Muscle layer of colon (tissue), 2 donors: ENCODE data around the gene DDX1.
"Not testable (repeated sequence)": the region's sequence is repeated elsewhere in the genome, so short reads cannot be mapped to it uniquely, and the experiment has no call there.

Source experiments
- H3K27ac ChIP-seq: one replicate; pipeline ENCODE4 v1.7.0; 2013; ENCODE audit warnings: low read depth, mild to moderate bottlenecking, low read length, moderate library complexity
- H3K27me3 ChIP-seq, 2 donors: one replicate each; pipeline ENCODE4 v1.7.0; 2013; ENCODE audit warnings: low read length in 2 of 2, mild to moderate bottlenecking in 2 of 2; ENCODE audit not compliant: insufficient read depth in 2 of 2, control insufficient read depth in 1 of 2
- H3K36me3 ChIP-seq: one replicate; pipeline ENCODE4 v1.7.0; 2013; ENCODE audit warnings: mild to moderate bottlenecking, low read length; ENCODE audit not compliant: insufficient read depth
- H3K4me1 ChIP-seq: one replicate; pipeline ENCODE4 v1.7.0; 2013; ENCODE audit warnings: mild to moderate bottlenecking, low read length; ENCODE audit not compliant: insufficient read depth
- H3K4me3 ChIP-seq, 2 donors: one replicate each; pipeline ENCODE4 v1.7.0; 2013; ENCODE audit warnings: low read length in 2 of 2, low read depth in 1 of 2, mild to moderate bottlenecking in 1 of 2, moderate library complexity in 1 of 2
- H3K9ac ChIP-seq: one replicate; pipeline ENCODE4 v1.7.0; 2013; ENCODE audit warnings: low read length
- H3K9me3 ChIP-seq: one replicate; pipeline ENCODE4 v1.7.0; 2013; ENCODE audit warnings: mild to moderate bottlenecking, low read length
- donor health status: abdominal sarcoma.
- donor health status: Adenocarcinoma of cecum.

The DDX1 gene

DNA sequence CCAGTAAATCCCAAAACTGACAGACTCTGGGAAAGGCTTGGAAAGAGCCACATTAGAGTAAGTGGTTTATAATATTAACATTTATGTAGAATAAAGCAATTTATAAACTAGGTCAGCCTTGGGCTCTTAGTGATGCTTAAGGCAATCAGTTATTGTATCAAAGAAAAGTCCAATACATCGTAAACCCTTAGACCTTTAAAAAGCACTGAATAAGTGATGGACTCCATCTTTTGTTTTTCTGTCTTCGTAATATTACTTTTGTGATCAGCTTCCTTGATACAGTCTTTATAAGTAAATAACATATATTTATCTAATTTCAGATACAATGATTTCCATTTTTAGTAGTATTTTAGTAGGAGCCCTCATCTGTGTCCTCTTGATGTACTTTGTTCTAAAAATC, 28.7 kb downstream of the DDX1 start:
- no peaks in the 10 kb centered on the region for H3K9me3 ChIP-seq
- H3K27me3 ChIP-seq, result no peaks in the 10 kb centered on the region
- H3K9ac ChIP-seq, result no peak overlapping the region
- H3K4me3 ChIP-seq, result no peak overlapping the region
- no peaks in the 10 kb centered on the region for H3K4me1 ChIP-seq
- no peak overlapping the region for H3K27ac ChIP-seq
- H3K36me3 ChIP-seq, result peaks cover 46% of the 10 kb centered on the region

DNA sequence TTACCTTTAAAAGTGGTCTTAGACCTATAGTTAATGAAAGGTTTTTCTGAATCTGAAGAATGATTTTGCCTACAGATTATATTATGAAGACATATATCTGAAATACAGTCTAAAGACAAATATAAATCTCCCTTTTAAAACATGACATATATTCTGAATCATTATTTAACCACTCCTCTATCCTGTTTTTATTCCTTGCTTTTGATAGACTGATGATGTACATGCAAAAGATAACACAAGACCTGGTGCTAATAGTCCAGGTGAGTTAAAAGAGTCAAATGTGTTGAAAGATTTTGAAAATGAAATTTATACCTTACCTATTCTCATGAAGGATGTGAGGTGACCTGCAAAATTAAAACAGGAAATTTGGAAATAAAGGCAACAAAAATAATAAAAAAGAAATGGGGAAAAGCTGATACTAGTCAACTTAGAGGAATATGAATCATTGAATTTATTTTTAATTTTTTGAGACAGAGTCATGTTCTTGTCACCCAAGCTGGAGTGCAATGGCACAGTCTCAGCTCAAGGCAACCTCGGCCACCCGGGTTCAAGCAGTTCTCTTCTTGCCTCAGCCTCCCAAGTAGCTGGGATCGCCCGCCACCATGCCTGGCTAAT, 29.3 kb downstream of the DDX1 start:
- Histone ChIP-seq H3K9ac (no peak overlapping the region), H3K9me3 (no peaks in the 10 kb centered on the region), H3K4me1 (no peaks in the 10 kb centered on the region), H3K36me3 (peaks cover 44% of the 10 kb centered on the region), H3K4me3 (no peak overlapping the region), H3K27ac (no peak overlapping the region), H3K27me3 (no peaks in the 10 kb centered on the region)

DNA sequence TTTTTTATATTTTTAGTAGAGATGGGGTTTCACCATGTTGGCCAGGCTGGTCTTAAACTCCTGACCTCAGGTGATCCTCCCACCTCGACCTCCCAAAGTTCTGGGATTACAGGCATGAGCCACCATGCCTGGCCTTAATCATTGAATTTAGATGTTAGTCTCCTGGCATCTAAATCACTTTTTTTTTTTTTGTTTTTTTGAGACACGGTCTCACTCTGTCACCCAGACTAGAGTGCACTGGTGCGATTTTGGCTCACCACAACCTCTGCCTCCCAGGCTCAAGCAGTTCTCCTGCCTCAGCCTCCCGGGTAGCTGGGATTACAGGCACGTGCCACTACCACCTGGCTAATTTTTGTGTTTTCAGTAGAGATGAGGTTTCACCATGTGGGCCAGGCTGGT, 29.8 kb downstream of the DDX1 start:
- H3K9ac ChIP-seq, H3K27me3 ChIP-seq, H3K4me3 ChIP-seq, H3K27ac ChIP-seq, H3K9me3 ChIP-seq, H3K4me1 ChIP-seq: not testable (repeated sequence)
- H3K36me3 ChIP-seq, result peaks cover 46% of the 10 kb centered on the region

DNA sequence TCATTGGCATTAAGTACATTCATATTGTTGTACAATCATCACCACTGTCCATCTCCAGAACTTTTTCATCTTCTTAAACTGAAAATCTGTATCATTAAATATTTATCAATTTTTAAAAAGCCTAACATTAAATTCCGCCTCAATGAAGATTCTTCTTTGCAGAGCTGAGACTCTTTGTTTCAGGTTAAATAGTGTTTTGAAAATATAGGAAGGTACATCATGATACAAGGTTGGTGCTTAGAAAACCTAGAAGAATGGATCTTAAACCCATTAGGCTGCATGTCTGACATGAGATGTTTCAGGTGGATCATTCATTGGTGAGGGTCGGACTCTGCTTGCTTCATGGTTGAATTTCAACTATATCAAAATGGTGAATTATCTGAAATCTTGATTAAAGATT, 30.5 kb downstream of the DDX1 start:
- H3K36me3 ChIP-seq, result peaks cover 52% of the 10 kb centered on the region

DNA sequence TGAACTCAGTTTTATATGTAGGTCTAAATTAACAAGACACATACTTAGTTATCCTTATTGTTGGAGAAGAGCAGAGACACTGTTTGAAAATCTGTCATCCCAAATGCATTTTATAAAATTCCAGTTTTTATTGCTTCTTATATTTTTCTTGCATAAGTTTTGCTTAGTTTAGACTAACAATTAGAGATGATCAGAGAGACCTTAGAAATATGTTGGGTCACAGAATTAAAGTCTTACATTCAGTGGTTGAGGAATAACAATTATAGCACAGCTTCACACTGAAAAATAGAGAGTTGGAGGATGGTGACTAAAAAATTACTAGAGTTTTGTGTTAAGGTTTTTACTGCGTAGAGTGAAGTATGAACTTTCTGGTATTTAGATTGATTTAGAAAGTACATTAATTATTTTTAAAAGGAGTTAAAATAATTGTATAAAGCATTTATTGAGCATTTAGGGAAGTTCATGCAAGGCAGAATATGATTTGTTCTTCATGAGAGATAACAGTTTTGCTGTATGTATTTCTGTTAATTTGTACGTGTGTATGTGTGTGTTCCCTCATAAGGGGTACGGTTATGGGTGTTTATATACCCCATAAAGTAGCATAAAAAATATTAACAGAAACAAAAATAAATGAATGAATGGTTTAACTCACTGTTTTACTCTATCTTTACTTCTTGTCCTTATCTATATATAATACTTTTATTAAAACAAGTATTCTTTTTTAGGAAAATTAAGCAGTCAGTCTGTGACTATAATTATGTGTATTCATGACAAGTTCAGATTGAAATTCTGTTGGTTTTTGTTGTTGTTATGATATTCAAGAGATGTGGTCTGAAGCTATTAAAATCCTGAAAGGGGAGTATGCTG, 31.2 kb downstream of the DDX1 start:
- Histone ChIP-seq H3K27me3 (no peaks in the 10 kb centered on the region), H3K4me1 (no peaks in the 10 kb centered on the region), H3K27ac (no peak overlapping the region), H3K9me3 (no peaks in the 10 kb centered on the region), H3K9ac (no peak overlapping the region), H3K4me3 (no peak overlapping the region), H3K36me3 (peaks cover 48% of the 10 kb centered on the region)

More for the DNA sequence above, 30.5 kb downstream of the DDX1 start:
- Histone ChIP-seq H3K9me3 (no peaks in the 10 kb centered on the region), H3K9ac (no peak overlapping the region), H3K4me1 (no peaks in the 10 kb centered on the region), H3K4me3 (no peak overlapping the region), H3K27me3 (no peaks in the 10 kb centered on the region), H3K27ac (no peak overlapping the region)

DNA sequence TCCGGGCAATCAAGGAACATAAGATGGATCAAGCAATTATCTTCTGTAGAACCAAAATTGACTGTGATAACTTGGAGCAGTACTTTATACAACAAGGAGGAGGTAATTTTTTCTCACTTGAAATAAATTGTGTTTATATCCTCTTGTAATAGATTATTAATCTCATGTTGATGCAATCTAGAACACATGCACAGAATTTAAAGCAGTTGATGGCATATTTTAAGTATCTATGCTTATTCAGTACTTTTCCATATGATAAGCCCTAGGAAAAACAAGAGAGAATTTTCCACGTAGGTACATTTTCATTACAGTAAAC, 31.8 kb downstream of the DDX1 start:
- H3K9me3 ChIP-seq, result no peaks in the 10 kb centered on the region
- peaks cover 42% of the 10 kb centered on the region for H3K36me3 ChIP-seq
- H3K4me3 ChIP-seq, result no peak overlapping the region
- no peak overlapping the region for H3K9ac ChIP-seq
- H3K27me3 ChIP-seq, result no peaks in the 10 kb centered on the region
- H3K4me1 ChIP-seq, result no peaks in the 10 kb centered on the region
- H3K27ac ChIP-seq, result no peak overlapping the region

DNA sequence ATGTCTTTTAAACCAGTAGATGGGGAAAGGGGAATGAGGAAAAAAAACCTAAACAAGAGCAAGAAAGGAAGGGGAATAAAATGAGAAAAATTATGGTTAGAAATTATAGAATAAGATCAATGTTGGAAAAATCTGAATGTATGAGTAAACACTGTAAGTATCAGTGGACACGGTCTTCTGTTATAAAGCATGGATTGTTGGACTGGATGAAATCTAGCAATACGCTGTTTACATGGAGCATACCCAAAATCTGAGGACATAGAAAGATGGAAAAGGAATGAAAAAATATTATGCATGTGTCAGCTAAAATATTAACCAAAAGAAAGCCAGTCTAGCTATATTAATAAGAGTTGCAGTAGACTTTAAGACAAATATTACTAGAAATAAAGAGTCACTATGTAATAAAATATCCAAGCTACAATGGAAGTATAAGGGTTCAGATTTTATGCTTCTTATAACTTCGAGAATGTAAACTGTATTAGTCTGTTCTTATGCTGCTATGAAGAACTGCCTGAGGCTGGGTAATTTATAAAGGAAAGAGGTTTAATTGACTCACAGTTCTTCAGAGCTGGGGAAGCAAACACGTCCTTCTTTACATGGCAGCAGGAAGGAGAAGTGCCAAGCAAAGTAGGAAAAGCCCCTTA, 32.4 kb downstream of the DDX1 start:
- H3K4me1 ChIP-seq, result no peaks in the 10 kb centered on the region
- no peak overlapping the region for H3K4me3 ChIP-seq
- H3K27me3 ChIP-seq, result no peaks in the 10 kb centered on the region
- H3K9me3 ChIP-seq, result no peaks in the 10 kb centered on the region
- no peak overlapping the region for H3K9ac ChIP-seq
- H3K27ac ChIP-seq, result no peak overlapping the region
- peaks cover 40% of the 10 kb centered on the region for H3K36me3 ChIP-seq

DNA sequence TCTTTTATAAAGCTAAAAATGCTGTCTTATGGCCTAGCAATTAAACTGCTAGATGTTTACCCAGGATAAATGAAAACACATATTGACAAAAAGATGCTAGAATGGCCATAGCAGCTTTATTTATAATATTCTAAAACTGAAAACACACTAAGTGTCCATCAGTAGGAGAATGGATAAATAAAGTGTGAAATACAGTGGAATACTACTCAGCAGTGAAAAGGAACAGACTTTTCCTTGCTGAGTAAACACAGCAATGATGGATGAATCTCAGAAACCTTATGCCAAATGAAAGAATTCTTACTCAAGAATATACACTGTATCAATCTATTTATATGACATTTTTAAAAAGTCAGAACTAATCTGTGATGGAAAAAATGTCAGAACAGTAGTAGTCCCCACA, 33.2 kb downstream of the DDX1 start:
- H3K4me3 ChIP-seq, result no peak overlapping the region
- no peaks in the 10 kb centered on the region for H3K9me3 ChIP-seq
- no peaks in the 10 kb centered on the region for H3K27me3 ChIP-seq
- no peak overlapping the region for H3K27ac ChIP-seq
- H3K4me1 ChIP-seq, result no peaks in the 10 kb centered on the region
- H3K9ac ChIP-seq, result no peak overlapping the region
- peaks cover 48% of the 10 kb centered on the region for H3K36me3 ChIP-seq

DNA sequence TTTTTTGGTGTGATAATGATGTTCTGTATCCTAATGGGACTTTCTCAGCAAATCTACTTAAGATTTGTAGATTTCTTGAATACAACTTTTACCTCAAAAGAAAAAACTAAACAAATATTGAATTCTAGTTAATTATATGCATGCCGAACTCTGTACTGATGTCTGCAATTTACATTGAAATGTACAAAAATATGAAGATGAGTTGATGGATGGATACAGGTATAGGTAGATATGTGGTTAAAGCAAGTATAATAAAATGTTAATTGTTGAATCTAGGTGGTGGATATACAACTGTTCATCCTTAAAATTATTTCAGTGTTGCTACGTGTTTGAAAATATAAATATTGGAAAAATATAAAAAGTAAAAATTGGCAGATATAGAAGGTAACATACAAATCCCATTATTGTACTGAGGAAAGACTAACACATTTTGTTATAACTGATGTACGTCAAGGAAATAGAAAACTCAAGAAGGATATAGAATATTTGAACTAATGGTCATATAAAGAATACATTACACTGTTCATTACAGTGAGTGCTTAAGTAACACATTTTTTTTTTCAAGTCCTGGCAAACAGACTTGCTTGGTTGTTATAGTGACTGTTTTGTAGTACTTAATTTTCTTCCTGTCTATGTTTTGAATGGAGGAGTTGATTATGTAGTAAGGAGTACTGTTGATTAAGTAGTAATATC, 33.8 kb downstream of the DDX1 start:
- Histone ChIP-seq H3K27ac (no peak overlapping the region), H3K9me3 (no peaks in the 10 kb centered on the region), H3K36me3 (peaks cover 48% of the 10 kb centered on the region), H3K27me3 (no peaks in the 10 kb centered on the region), H3K9ac (no peak overlapping the region), H3K4me3 (no peak overlapping the region), H3K4me1 (no peaks in the 10 kb centered on the region)

DNA sequence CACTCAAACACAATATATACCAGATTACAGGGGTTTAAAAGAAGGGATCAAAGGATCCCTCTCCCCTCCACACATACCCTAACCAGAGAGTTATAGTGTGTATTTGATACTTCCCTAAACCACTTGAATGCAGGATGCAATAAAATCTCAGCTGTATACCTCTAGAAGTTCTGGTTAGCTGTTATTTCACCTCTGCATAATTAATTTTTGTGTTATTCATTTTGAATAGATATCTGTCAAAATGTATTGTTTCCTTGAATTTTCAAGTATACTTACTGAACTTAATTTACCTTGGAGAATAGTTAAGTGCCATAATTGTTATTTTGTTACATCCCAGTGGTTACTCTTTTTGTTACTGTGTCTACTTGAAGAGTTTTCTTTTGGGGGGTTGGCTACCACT, 34.5 kb downstream of the DDX1 start:
- no peak overlapping the region for H3K4me3 ChIP-seq
- peaks cover 5% of the 10 kb centered on the region for H3K4me1 ChIP-seq
- H3K36me3 ChIP-seq, result peaks cover 46% of the 10 kb centered on the region
- no peaks in the 10 kb centered on the region for H3K27me3 ChIP-seq
- no peak overlapping the region for H3K9ac ChIP-seq
- no peaks in the 10 kb centered on the region for H3K9me3 ChIP-seq
- H3K27ac ChIP-seq, result no peak overlapping the region

DNA sequence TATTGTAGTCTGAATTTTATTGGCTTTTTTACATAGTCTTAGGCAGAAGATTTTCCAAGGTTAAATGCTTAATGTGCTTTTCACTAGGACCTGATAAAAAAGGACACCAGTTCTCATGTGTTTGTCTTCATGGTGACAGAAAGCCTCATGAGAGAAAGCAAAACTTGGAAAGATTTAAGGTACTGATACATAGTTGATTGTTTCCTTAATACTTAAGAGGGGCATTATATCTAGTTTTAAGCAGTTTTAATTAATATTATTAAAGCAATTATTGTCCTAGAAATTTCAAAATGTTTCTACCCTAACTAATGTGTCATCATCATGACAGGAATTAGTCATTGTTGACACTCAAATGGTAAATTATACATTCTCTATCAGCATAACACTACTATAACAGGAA, 35.3 kb downstream of the DDX1 start:
- no peak overlapping the region for H3K4me3 ChIP-seq
- no peak overlapping the region for H3K27ac ChIP-seq
- H3K36me3 ChIP-seq, result peaks cover 50% of the 10 kb centered on the region
- no peak overlapping the region for H3K9ac ChIP-seq
- H3K9me3 ChIP-seq, result no peaks in the 10 kb centered on the region
- H3K4me1 ChIP-seq, result peaks cover 7% of the 10 kb centered on the region
- no peaks in the 10 kb centered on the region for H3K27me3 ChIP-seq
